Endothelial cell of umbilical vein (primary cell): Measurements from ENCODE around the gene NEDD4.

ENCODE experiments used
- CTCF ChIP-seq, 2 donors: IDR thresholded peaks; 1 replicate in 1 of 2; 2 replicates in 1 of 2; pipeline ENCODE4 v1.5.1; 2011; ENCODE audit warnings: low read length in 2 of 2, mild to moderate bottlenecking in 2 of 2, moderate library complexity in 2 of 2, control low read depth in 1 of 2, inconsistent platforms in 1 of 2, low read depth in 1 of 2; ENCODE audit not compliant: insufficient read depth in 1 of 2; ENCODE audit errors: extremely low read depth in 1 of 2
- EZH2 ChIP-seq: IDR thresholded peaks from 2 replicates; pipeline ENCODE4 v1.6.1; 2012; ENCODE audit warnings: borderline replicate concordance, low read depth, mild to moderate bottlenecking, moderate library complexity, low read length, inconsistent platforms; ENCODE audit not compliant: severe bottlenecking
- FOS ChIP-seq: IDR thresholded peaks from 2 replicates; pipeline ENCODE4 v1.6.1; 2011; ENCODE audit warnings: mild to moderate bottlenecking, low read length, moderate library complexity, borderline replicate concordance; ENCODE audit not compliant: insufficient read depth
- GATA2 ChIP-seq: IDR thresholded peaks from 2 replicates; pipeline ENCODE4 v1.7.0; 2011; ENCODE audit warnings: low read depth, mild to moderate bottlenecking, moderate library complexity, mixed read lengths, low read length; ENCODE audit not compliant: insufficient read length, insufficient read depth
- MAX ChIP-seq: IDR thresholded peaks from 2 replicates; pipeline ENCODE4 v1.6.1; 2011; ENCODE audit not compliant: insufficient read depth, insufficient read length
- MYC ChIP-seq: IDR thresholded peaks from one replicate; pipeline ENCODE4 v1.6.1; 2011; ENCODE audit warnings: mild to moderate bottlenecking, low read depth, low read length
- POLR2A ChIP-seq: IDR thresholded peaks from 2 replicates; pipeline ENCODE4 v1.6.1; 2012; ENCODE audit warnings: low read depth, mild to moderate bottlenecking, control low read depth, low read length
- POLR2AphosphoS5 ChIP-seq: IDR thresholded peaks from 2 replicates; pipeline ENCODE4 v1.6.1; 2012; ENCODE audit warnings: low read depth, mild to moderate bottlenecking, control low read depth, low read length, moderate library complexity; ENCODE audit not compliant: insufficient read depth

- TF ChIP-seq CTCF (IDR thresholded peaks at IDR 0.05; ENCODE audit: extremely low read depth in 1 of 2, insufficient read depth in 1 of 2, low read depth in 1 of 2, low read length in 2 of 2) (no peak), POLR2AphosphoS5 (no peak), POLR2A (no peak), EZH2 (no peak), MYC (no peak), MAX (no peak), GATA2 (no peak), FOS (no peak)
Observed at GRCh38 chr15:55958349-55958748, 35.1 kb downstream of the NEDD4 start.
